ENCODE data around the gene NRCAM.
"Not testable (repeated sequence)": the region's sequence is repeated elsewhere in the genome, so short reads cannot be mapped to it uniquely, and the experiment has no call there.

Gene NRCAM

DNA sequence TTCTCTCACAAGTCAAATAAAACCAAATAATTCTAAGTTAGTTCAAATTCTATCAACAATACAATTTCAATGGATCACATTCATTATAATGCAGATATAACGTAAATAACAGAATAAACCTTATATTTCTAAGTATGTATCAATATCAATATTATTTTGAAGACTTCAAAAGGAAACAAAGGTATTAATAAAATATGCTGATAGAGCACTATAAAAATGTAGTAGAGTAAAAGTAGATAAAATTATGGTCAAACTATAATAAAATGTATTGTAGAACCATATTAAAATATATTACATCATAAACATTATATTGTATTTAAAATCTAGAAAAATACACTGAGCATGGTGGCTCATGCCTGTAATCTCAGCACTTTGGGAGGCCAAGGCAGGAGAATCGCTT, 23.5 kb upstream of the NRCAM start:
- TF ChIP-seq, protein P1, sequence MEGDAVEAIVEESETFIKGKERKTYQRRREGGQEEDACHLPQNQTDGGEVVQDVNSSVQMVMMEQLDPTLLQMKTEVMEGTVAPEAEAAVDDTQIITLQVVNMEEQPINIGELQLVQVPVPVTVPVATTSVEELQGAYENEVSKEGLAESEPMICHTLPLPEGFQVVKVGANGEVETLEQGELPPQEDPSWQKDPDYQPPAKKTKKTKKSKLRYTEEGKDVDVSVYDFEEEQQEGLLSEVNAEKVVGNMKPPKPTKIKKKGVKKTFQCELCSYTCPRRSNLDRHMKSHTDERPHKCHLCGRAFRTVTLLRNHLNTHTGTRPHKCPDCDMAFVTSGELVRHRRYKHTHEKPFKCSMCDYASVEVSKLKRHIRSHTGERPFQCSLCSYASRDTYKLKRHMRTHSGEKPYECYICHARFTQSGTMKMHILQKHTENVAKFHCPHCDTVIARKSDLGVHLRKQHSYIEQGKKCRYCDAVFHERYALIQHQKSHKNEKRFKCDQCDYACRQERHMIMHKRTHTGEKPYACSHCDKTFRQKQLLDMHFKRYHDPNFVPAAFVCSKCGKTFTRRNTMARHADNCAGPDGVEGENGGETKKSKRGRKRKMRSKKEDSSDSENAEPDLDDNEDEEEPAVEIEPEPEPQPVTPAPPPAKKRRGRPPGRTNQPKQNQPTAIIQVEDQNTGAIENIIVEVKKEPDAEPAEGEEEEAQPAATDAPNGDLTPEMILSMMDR (IDR thresholded peaks at IDR 0.05; ENCODE audit: low read depth, low read length), result no peak
- H3K4me3 ChIP-seq (ENCODE audit: low read depth, low read length), result no peak overlapping the region
- in situ Hi-C loops (cut with HindIII; ENCODE audit: low sequenced_read_pairs), result loop anchor here (25.0 kb wide), 1 partner anchor 292 kb away; no protein-coding TSS in a partner anchor
- no peak for DNase-seq (ENCODE audit: low read depth, low spot score)

DNA sequence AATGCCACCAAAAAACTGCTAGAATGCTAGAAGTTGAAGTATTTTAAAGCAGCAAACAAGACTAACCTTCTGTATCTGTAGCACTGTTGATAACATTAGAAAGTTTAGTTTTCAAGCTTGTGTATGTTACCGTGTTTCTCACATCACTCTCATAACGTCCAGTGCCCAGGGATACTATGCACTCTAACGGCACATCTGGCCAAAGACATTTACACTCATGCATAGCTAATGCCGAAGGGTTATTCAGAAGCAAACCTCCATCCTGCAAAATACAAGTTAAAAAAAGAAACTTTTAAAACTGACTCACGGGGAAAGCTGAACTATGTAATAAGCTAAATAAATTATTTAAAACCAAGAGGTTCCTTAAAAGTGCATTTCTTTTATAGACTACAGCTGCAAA, 22.9 kb upstream of the NRCAM start:
- in situ Hi-C loops (cut with HindIII; ENCODE audit: low sequenced_read_pairs), result loop anchor here (25.0 kb wide), 1 partner anchor 292 kb away; no protein-coding TSS in a partner anchor
- no peak for DNase-seq (ENCODE audit: low read depth, low spot score)
- TF ChIP-seq, protein P1 (IDR thresholded peaks at IDR 0.05; ENCODE audit: low read depth, low read length), result no peak
- H3K4me3 ChIP-seq (ENCODE audit: low read depth, low read length), result no peak overlapping the region

DNA sequence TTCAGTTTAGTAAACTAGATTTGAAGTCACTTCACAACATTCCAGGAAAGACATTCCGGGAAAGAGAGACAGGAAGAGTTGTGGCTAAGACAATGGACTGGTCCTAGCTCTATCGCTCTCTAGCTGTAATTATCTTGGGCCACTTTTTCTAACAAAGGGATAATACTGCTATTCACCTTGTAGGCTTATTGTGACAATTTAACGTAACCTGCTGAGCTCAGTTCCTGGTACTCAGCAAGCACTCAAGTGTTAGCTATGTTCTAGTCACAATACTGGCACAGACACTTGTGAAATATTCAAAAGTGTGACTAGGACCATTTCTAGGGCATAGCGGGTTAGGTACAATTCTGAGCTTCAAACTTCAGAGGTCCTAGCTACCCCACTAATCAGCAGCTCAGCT, 12.0 kb upstream of the NRCAM start:
- TF ChIP-seq, protein P1 (IDR thresholded peaks at IDR 0.05; ENCODE audit: low read depth, low read length), result no peak
- in situ Hi-C loops (cut with HindIII; ENCODE audit: low sequenced_read_pairs), result no loop called here
- no peak for DNase-seq (ENCODE audit: low read depth, low spot score)
- H3K4me3 ChIP-seq (ENCODE audit: low read depth, low read length), result no peak overlapping the region

DNA sequence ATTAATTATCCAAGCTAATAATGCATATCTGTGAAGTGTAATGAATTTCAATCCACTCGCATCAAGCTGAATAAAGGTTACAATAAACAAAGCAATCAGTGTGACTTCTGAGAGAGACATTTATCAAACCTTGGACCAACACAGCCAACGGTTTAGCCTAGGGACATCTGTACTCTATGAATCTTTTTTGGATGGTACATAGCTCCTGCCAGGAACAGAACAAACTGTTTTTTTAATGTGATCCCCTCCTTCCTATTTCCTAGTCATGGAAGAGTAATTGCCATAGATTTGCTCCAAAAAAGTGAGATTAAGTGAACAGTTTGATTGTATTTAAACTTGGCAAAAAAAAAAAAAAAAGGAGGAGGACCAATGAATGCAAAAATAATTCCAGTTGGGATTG, 11.2 kb upstream of the NRCAM start:
- TF ChIP-seq, protein P1 (IDR thresholded peaks at IDR 0.05; ENCODE audit: low read depth, low read length), result no peak
- DNase-seq (ENCODE audit: low read depth, low spot score), result no peak
- in situ Hi-C loops (cut with HindIII; ENCODE audit: low sequenced_read_pairs), result no loop called here
- no peak overlapping the region for H3K4me3 ChIP-seq (ENCODE audit: low read depth, low read length)

DNA sequence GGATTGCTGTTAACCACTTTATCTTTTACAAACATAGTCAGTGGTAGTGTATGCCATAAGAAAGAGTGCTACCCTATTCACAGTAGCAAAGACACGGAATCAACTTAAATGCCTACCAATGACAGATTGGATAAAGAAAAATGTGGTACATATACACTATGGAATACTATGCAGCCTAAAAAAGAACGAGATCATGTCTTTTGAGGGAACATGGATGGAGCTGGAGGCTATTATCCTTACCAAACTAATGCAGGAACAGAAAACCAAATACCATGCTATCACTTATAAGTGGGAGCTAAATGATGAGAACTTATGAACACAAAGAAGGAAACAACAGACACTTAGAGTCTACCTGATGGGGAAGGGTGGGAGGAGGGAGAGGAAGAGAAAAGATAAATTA, 10.1 kb upstream of the NRCAM start:
- H3K4me3 ChIP-seq (ENCODE audit: low read depth, low read length); in situ Hi-C loops (cut with HindIII; ENCODE audit: low sequenced_read_pairs); DNase-seq (ENCODE audit: low read depth, low spot score): not testable (repeated sequence)

DNA sequence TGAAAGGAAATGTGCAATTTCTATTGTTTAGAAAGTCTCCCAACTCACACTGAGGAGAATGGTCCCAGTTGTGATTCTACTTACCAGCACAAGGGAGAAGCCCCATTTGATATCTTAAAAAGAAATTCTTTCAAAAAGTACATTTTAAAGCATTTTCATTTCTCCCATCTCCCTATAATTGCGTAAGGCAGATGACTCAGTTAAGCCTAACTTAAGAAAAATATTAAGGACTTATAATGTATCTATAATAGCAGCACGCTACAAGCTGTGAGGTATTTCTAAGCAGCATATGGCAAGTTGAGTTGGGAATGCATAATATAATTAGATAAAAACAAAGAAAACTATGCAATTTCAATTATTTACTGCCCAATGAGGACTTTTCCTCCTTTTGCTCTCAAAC, 8.5 kb upstream of the NRCAM start:
- no peak overlapping the region for H3K4me3 ChIP-seq (ENCODE audit: low read depth, low read length)
- TF ChIP-seq, protein P1 (IDR thresholded peaks at IDR 0.05; ENCODE audit: low read depth, low read length), result no peak
- no peak for DNase-seq (ENCODE audit: low read depth, low spot score)
- in situ Hi-C loops (cut with HindIII; ENCODE audit: low sequenced_read_pairs), result no loop called here

DNA sequence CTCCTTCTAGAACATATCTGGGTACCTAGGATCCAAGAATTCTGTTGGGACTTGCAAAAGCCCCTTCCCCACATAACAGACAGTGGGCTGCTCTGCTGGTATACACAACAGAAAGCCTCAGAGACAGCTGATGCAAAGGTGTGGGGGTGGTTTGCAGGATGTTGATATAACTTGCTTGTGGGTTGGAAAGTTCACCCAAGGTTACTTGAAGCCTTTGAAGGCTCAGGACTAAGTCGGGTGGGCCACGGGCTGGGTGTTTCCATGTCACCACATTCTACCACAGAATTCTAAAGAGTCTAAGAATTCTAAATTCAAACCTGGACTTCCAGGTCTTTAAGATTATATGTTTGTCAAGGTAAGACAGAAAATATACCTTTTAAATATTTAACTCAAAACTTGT, 7.4 kb upstream of the NRCAM start:
- DNase-seq (ENCODE audit: low read depth, low spot score), result no peak
- in situ Hi-C loops (cut with HindIII; ENCODE audit: low sequenced_read_pairs), result no loop called here
- H3K4me3 ChIP-seq (ENCODE audit: low read depth, low read length), result no peak overlapping the region
- TF ChIP-seq, protein P1 (IDR thresholded peaks at IDR 0.05; ENCODE audit: low read depth, low read length), result no peak
